ENCODE results near the gene ZNF346.

ZNF346 gene

GRCh38 chr5:177123789-177124485 lies 101.4 kb downstream of the ZNF346 start:
- FAIRE-seq: no peak

- FAIRE-seq: no peak
Measured at GRCh38 chr5:177124486-177124991, 102.0 kb downstream of the ZNF346 start.

- FAIRE-seq: no peak
Measured at GRCh38 chr5:177126771-177127170, 104.3 kb downstream of the ZNF346 start.

- no peak for FAIRE-seq
Measured at GRCh38 chr5:177128551-177128981, 106.1 kb downstream of the ZNF346 start.

GRCh38 chr5:177130211-177131018 lies 107.9 kb downstream of the ZNF346 start:
- FAIRE-seq: no peak
